Posterior vena cava (tissue), 2 donors: ENCODE data around the gene ANKAR. TPM values are rescaled to one million over a fixed set of nuclear protein-coding genes. Genes with fewer than 3 reads are reported as not detected.
"Not testable (repeated sequence)": the region's sequence is repeated elsewhere in the genome, so short reads cannot be mapped to it uniquely, and the experiment has no call there.

ENCODE experiments used
- DNase-seq: peaks from one replicate; pipeline ENCODE4 v3.0.0-alpha.2; 2020; ENCODE audit warnings: low spot score
- intact Hi-C, 2 donors: fragments of 100-400 bp; cut with DNase I; formaldehyde crosslinking; loops; one replicate each; pipeline versions ENCODE4 v1.14.1 to v1.14.2; 2022 to 2023
- total RNA-seq, 2 donors: library from RNA; stranded (reverse); fragmentation: NEBNext Ultra II Directional; extraction: Animal tissue kit (Norgen Biotek cat#: 25700); gene quantifications; one replicate each; pipeline ENCODE4 v1.2.1, GENCODE V29; 2021
- donor health status: DM: yes; HTN: yes; CAD: no.
- donor health status: DM: yes; HTN: yes; CAD: no.

Gene ANKAR
- total RNA-seq, 2 donors from 2014 or later, result 14.1 to 15.1 TPM

- intact Hi-C loops, result loop anchor here in 1 of 2 donors (5.0 kb wide), 1 partner anchor 36 kb away; the partner anchor contains the start of gene ASNSD1
- no peak for DNase-seq
These were observed 23.8 kb downstream of the ANKAR start for GRCh38 chr2:189698020-189698887.

GRCh38 chr2:189700681-189701080, 26.2 kb downstream of the ANKAR start:
- intact Hi-C loops, result no loop called here
- DNase-seq, result no peak

- no peak for DNase-seq
- intact Hi-C loops, result no loop called here
These were observed 27.6 kb downstream of the ANKAR start for GRCh38 chr2:189702071-189702470.

GRCh38 chr2:189709501-189710221, 35.2 kb downstream of the ANKAR start:
- no peak for DNase-seq
- intact Hi-C loops, result no loop called here

GRCh38 chr2:189717593-189717992, 43.1 kb downstream of the ANKAR start:
- intact Hi-C loops, DNase-seq: not testable (repeated sequence)

DNA sequence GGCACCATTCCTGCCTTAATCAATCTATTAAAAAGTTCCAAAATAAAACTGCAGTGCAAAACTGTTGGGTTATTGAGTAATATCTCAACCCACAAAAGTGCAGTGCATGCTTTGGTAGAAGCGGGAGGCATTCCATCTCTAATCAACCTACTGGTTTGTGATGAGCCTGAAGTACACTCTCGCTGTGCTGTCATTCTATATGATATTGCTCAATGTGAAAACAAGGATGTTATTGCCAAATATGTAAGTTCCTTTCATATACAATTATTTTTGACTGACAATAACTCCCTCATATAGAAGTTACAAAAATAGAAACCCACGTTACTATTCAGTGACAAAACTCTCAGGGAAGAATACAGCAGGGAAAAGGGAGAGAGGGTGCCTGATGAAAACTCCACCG, 45.1 kb downstream of the ANKAR start:
- intact Hi-C loops, result no loop called here
- DNase-seq, result no peak

GRCh38 chr2:189723192-189723591, 48.7 kb downstream of the ANKAR start:
- no peak for DNase-seq
- intact Hi-C loops, result no loop called here

Other genes starting within 250 kb of the ANKAR start
- gene WDR75, start 233.2 kb upstream of the ANKAR start, total RNA-seq, result 10 to 100 TPM; 27.3 to 28.3 TPM
- gene SLC40A1, start 93.9 kb upstream of the ANKAR start, total RNA-seq, result 10 to 100 TPM; 43.8 to 72.0 TPM
- 10 to 100 TPM; 32.4 to 36.2 TPM for gene ASNSD1, start 13.2 kb upstream of the ANKAR start, total RNA-seq
- 1 to 10 TPM; 4.4 to 5.6 TPM for gene OSGEPL1, start 88.1 kb downstream of the ANKAR start, total RNA-seq
- gene ORMDL1, start 109.7 kb downstream of the ANKAR start, total RNA-seq, result 10 to 100 TPM; 42.0 to 47.3 TPM
- gene PMS1, start 109.8 kb downstream of the ANKAR start, total RNA-seq, result 10 to 100 TPM; 20.1 to 25.2 TPM